GM10266 (cell line): ENCODE measurements around the gene WDR7.

Experiments used
- DNase-seq: peaks from one replicate; pipeline ENCODE4 v3.0.0; 2012; ENCODE audit errors: extremely low spot score
- TF ChIP-seq, protein P1 (sequence below): IDR thresholded peaks from 2 replicates; pipeline ENCODE4 v1.5.1; 2012; ENCODE audit warnings: mild to moderate bottlenecking, low read depth; ENCODE audit not compliant: control insufficient read depth, insufficient read depth; ENCODE audit errors: missing control alignments

WDR7 gene

DNA sequence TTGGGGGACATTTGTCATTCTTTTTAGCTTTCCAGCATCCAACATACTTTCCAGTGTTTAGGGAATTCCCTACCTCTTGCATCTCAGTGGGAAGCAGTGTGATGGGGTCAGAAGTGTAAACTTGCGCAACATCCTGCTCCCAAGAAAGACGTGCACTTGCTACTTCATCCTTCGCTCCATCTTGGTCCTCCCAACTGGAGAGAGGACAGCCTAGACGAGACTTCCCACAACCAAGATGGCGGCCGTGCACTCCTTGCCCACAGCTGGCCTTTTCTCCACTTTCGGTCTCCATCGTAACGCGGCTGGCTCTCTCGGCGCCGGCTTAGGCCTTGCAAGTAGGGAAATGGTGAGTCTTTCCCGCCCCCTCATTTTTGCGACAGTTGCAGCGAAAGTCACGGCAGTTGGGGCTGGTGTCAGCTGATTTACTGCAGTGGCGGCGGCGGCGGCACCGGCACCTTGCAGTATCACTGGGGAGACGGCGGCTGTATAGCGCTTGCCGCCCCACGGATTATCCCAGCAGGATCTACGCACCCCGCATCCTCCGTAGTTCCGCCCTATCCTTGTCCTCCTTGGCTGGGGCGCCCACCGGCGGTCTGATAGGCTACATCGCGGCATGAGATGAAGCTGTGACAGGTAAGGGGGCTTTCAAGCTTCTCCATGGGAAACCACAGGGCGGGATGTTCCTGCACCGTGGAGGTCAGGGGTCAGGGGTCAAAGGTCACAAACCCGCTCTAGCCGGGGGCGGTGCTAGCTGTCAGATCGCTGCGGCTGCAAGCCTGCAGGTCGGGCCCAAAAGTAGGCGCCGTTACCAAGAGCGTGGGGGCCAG is at the start of gene WDR7:
WDR7 (plus strand) TSS at position 416 of the 827 bp plus-strand sequence. CDS start 21,157 bp downstream, outside the sequence.
- TF ChIP-seq, protein P1, sequence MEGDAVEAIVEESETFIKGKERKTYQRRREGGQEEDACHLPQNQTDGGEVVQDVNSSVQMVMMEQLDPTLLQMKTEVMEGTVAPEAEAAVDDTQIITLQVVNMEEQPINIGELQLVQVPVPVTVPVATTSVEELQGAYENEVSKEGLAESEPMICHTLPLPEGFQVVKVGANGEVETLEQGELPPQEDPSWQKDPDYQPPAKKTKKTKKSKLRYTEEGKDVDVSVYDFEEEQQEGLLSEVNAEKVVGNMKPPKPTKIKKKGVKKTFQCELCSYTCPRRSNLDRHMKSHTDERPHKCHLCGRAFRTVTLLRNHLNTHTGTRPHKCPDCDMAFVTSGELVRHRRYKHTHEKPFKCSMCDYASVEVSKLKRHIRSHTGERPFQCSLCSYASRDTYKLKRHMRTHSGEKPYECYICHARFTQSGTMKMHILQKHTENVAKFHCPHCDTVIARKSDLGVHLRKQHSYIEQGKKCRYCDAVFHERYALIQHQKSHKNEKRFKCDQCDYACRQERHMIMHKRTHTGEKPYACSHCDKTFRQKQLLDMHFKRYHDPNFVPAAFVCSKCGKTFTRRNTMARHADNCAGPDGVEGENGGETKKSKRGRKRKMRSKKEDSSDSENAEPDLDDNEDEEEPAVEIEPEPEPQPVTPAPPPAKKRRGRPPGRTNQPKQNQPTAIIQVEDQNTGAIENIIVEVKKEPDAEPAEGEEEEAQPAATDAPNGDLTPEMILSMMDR: no peak
- peak; percentile 77 for DNase-seq

DNA sequence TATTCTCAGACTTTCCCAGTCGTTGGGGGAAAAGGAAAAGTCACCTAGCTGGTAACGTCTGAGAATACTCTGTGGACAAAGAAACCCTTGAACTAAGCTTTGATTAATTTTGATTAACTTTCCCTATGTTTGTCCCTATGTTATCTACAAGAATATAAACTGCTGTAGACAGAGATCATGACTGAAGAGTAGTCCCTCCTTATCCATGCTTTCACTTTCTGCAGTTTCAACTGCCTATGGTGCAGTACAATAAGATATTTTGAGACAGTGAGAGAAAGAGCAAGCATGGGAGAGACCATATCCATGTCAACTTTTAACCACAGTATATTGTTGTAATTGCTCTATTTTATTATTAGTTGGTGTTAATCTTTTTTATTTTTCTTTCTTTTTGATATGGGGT is 44.5 kb upstream of the WDR7 start:
- no peak for DNase-seq
- TF ChIP-seq, protein P1: no peak

DNA sequence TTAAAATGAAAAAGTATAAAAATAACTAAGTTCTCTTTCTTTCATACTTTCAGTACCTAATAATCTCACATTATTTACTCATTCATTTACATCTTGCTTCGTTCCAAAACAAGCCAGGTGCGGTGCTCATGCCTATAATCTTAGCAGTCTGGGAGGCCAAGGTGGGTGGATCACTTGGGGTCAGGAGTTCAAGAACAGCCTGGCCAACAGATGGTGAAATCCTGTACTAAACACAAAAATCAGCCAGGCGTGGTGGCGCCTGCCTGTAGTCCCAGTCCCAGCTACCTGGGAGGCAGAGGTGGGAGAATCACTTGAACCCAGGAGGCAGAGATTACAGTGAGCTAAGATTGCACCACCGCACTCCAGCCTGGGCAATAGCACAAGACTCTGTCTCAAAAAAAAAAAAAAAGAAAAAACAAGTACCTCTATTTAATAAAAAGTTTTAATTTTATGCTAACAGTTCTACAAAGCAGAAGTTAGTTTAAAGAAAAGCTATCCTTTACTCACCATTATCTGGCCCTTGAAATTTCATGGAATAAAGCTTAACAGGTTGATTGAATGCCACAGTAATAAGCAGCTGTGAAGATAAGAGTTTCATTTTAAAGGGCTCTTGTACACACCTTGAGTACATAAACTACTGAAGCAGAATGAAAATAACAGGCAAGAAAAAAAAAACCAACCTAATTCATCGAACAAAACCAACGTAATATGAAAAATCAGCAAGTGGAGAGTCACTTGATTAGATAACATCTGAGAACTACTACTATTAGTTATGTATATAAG is 35.2 kb upstream of the WDR7 start:
- TF ChIP-seq, protein P1: no peak
- no peak for DNase-seq

DNA sequence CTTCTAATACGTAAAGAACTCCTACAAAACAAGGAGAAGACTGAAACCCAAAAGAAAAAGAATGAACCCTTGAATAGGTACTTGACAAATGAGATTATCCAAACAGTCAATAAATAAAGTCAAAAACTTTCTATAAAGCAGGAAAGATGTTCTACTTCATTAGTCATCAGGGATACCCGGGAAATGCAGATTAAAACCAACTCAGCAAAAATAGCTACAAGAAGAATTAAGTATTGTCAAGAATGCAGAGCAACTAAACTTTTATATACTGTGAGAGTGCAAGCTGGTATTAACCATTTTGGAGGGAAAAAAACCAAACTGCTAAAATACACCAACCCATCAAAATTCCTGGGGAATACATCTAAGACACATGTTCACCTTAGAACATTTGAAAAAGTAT is 23.2 kb upstream of the WDR7 start:
- TF ChIP-seq, protein P1: no peak
- no peak for DNase-seq

DNA sequence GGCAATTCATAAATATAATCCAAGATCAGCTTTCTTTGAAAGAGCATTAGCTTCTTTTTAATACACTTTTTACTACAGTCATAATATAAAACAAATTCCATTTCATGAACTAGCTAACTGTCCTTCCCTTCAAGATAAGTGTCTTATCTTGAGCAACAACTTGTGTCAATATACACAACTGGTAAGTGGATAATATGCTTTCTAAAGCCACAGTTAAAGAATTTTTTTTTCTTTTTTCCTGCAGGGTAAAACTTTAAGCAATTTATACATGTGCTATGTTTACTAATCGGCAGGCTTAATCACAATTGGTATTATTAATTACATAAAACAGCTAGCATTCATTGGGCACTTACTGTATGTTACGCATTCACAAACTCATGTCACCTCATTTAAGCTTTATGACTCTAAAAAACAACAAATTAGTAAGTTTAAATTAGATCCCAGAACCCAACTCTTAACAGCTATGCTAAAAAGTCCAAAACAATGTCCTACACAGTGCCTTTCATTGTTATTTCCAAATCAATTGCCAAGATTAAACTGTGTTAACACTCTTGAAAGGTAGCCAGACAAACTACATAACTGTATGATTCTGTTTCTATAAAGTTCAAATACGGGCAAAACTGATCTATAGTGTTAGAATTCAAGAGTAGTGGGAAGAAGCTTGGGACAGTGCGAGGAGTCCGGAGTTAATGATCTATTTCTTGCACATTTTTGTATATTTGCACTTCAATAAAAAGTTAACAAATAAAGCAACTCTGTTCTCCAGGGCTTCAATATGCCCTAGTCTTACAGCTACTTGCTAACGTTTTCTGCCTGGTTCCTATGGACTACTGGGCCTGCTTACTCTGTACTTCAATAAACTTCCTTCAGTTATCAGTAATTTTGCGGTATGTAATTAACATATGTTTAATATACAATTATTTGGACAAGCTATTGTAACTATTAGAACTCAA is 18.8 kb upstream of the WDR7 start:
- TF ChIP-seq, protein P1: no peak
- no peak for DNase-seq

DNA sequence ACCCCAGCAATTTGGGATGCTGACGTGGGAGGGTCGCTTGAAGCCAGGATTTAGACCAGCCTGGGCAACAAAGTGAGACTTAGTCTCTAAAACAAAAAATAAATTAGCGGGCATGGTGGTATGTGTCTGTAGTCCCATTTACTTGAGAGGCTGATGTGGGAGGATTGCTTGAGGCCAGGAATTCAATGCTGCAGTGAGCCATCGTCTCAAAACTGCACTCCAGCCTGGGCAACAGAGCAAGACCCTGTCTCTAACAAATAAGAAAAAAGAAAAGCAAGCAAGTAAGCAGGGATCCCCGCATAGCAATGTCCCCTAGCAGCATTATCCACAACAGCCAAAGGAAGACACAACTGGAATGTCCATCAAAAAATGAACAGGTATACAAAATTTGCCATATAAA is 16.2 kb upstream of the WDR7 start:
- no peak for DNase-seq
- TF ChIP-seq, protein P1: no peak
